NCI-H1436 treated with DMSO at 0.1 percent for 48 hours (cell line): ENCODE data around the gene MRPS12.

ENCODE experiments used
- DNase-seq: peaks from one replicate; lab custom pipeline; 2025; lab: John Stamatoyannopoulos, UW

Gene MRPS12

GRCh38 chr19:38975214-38975860 lies 44.6 kb downstream of the MRPS12 start, which contains the start of gene FBXO17:
FBXO17 (minus strand) TSS chr19:38975742; CDS start chr19:38950319, 25,423 bp downstream.
- no peak for DNase-seq

DNA sequence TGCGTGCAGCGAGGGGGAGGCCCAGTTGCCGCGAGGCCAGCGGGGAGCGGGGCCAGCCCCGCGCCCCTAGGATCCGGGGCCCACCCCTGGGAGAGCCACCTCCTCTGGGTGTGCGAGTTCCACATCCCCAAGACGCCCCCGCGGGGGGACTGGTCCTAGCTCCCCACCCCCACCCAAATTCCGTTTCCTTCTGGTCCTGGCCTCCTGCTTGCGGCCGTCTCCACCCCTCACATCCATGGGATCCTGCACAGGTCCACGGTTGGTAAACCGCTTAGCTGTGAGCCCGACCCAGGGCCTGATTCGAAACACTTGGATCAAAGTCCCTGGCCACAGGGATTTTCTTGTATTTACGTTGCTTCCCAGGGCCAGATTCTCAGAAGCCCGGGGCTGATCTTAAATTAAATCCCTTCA lies 45.1 kb downstream of the MRPS12 start:
- no peak for DNase-seq

DNA sequence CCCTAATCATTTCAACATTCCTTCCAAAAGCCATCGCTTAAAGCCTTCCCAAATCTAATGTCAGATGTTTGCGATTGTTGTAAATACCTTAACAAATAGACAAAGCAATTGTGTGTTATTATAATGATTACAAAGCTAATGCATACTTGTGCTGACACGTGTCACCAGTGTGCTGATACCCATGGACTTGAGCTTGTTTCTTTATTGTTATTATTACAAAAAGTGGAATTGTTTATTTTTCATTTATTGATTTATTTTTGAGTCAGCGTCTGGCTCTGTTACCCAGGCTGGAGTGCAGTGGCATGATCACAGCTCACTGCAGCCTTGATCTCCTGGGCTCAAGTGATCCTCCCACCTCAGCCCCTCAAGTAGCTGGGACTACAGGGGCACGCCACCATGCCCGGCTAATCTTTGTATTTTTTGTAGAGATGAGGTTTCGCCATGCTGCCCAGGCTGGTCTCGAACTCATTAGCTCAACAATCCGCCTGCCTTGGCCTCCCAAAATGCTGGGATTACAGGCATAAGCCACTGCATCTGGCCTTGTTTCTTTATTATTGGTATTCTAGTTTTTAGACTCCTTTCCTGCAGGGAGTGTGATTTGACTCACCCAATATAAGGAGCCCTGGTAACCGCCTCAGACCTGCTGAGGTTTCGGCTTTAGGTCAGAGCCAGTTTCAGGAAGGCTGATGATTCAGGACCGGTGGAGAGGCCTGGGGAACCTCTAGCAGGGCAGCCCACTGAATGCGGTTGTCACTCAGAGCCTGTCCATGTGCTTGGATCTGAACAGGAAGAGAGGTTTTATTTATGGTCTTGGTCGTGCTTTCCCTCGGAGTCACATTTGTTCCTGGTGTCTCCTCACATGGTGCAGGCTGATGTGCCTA lies 46.9 kb downstream of the MRPS12 start:
- DNase-seq, result no peak

- DNase-seq, result no peak
Observed at GRCh38 chr19:38978326-38978689, 47.6 kb downstream of the MRPS12 start.

DNA sequence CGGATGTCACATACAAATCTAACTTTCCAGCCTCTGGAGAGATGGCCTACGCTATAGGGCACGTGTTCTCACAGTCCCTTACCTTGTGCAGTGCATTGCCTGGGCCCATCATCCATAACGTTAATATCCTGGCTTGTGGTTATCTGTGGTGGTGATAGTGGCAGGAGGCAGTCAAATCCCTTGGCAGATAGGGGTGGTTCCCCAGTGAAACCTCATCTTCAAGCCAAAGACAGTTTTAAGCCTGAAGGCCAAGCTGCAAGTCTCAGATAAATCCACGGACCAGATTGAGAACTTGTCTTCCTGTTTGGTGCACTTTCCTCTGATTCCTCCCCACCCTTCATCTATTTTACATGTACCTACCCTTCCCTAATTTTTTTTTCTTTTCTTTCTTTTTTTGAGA lies 49.1 kb downstream of the MRPS12 start:
- no peak for DNase-seq

DNA sequence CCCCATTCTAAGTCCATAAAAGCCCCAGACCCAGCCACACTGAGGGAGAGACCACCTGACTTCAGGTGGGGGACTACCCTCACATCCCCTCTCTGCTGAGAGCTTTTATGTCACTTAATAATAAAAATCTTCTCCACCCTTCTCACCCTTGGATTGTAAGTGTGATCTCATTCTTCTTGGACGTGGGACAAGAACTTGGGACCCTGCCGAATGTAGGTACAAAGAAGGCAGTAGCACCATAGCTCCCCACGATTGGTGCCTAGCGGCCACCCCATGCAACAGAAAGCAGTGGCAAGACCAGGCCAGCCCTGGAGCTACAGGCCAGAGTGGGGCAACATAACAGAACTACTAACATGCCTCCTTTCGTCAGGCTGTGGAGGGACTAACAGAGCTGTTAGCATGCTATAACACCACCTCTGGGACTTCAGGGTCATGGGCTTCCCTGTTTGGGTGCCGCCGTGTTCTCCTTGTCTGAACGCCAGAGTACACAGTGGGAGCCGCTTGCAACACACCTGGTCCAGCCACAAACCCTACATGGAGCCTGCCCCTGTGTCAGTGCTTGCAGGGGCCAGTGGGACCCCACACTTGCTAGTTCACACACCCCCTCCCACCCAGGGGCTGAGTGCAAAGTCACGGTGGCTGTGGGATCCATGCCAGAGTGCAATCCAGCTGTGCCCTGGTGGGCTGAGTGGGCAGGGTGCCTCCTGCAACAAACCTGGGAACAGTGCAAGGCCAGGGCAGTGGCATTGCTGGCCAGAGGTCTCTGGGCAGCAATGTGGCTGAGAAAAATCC lies 50.0 kb downstream of the MRPS12 start:
- DNase-seq, result no peak
